GM20000 (cell line): ENCODE measurements around the gene SCG2.

ENCODE experiments used
- DNase-seq: peaks from one replicate; pipeline ENCODE4 v3.0.0; 2012; ENCODE audit warnings: low spot score
- CTCF ChIP-seq: IDR thresholded peaks from 2 replicates; pipeline ENCODE4 v1.5.1; 2012; ENCODE audit warnings: mild to moderate bottlenecking, control low read depth; ENCODE audit errors: extremely low read depth, missing control alignments

The SCG2 gene

GRCh38 chr2:223589901-223590300 is 12.3 kb downstream of the SCG2 start:
- no peak for DNase-seq
- TF ChIP-seq CTCF: no peak

- no peak for TF ChIP-seq CTCF
- no peak for DNase-seq
Measured at GRCh38 chr2:223588251-223588650, 13.9 kb downstream of the SCG2 start.

GRCh38 chr2:223587301-223587700 is 14.9 kb downstream of the SCG2 start:
- DNase-seq: no peak
- no peak for TF ChIP-seq CTCF

- TF ChIP-seq CTCF: no peak
- no peak for DNase-seq
Measured at GRCh38 chr2:223586261-223586660, 15.9 kb downstream of the SCG2 start.

GRCh38 chr2:223585666-223586065 is 16.5 kb downstream of the SCG2 start:
- no peak for DNase-seq
- no peak for TF ChIP-seq CTCF

GRCh38 chr2:223582001-223582400 is 20.2 kb downstream of the SCG2 start:
- TF ChIP-seq CTCF: no peak
- DNase-seq: no peak

- no peak for DNase-seq
Measured at GRCh38 chr2:223580951-223581350, 21.2 kb downstream of the SCG2 start.

More at GRCh38 chr2:223580951-223581350, 21.2 kb downstream of the SCG2 start:
- TF ChIP-seq CTCF: no peak
